Activated naive CD8-positive, alpha-beta T cell treated with anti-CD3 and anti-CD28 coated beads, Interleukin-2, amount 50 U/mL, for 24 hours (primary cell): ENCODE data around the gene ARHGAP15.
A peak's percentile ranks its signal among the peaks of the same experiment; 100 is the strongest.

Source experiments
- ATAC-seq: fragments of 150-1000 bp; cut with Tn5 transposase; one replicate; pipeline ENCODE4 v1.10.0; 2021
- DNase-seq: peaks from one replicate; pipeline ENCODE4 v3.0.0; 2021
- H3K27ac Mint-ChIP-seq: one replicate; pipeline ENCODE4 v1.8.0; 2021; ENCODE audit warnings: mild to moderate bottlenecking, mixed read lengths
- H3K27me3 Mint-ChIP-seq: one replicate; pipeline ENCODE4 v1.8.0; 2021; ENCODE audit warnings: mixed read lengths
- H3K36me3 Mint-ChIP-seq: one replicate; pipeline ENCODE4 v1.8.0; 2021; ENCODE audit warnings: low read depth, mixed read lengths
- H3K4me1 Mint-ChIP-seq: one replicate; pipeline ENCODE4 v1.8.0; 2021; ENCODE audit warnings: mixed read lengths
- H3K4me3 Mint-ChIP-seq: one replicate; pipeline ENCODE4 v1.8.0; 2021; ENCODE audit warnings: mild to moderate bottlenecking, moderate library complexity, mixed read lengths
- H3K9me3 Mint-ChIP-seq: one replicate; pipeline ENCODE4 v1.8.0; 2021; ENCODE audit warnings: mixed read lengths

ARHGAP15 gene

DNA sequence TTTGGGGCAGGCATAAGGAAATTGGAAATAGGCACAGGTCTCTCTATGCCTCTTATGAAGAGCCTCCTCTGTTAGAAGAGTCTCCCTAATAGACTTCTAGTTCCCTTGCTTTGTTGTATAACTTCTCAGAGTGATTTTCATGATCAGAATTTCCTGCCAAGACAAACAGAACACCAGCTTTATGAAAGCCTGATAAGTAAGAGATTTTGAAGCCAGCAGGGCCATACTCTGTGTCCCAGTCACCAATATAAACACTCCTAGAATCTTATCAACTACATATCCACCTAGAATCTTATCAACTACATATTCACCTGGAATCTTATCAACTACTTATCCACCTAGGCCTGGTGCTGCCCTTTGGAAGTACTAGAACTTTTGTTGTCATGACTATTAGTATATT lies 579.5 kb downstream of the ARHGAP15 start:
- Mint-ChIP-seq H3K27ac (no peak overlapping the region), H3K4me1 (peaks cover 17% of the 10 kb centered on the region), H3K27me3 (no peaks in the 10 kb centered on the region), H3K9me3 (peaks cover 47% of the 10 kb centered on the region), H3K36me3 (peaks cover 88% of the 10 kb centered on the region), H3K4me3 (no peak overlapping the region)
- DNase-seq (no peak), ATAC-seq (no peak)

GRCh38 chr2:143710196-143710595 lies 581.0 kb downstream of the ARHGAP15 start:
- DNase-seq (no peak), ATAC-seq (no peak)
- peaks cover 43% of the 10 kb centered on the region for H3K9me3 Mint-ChIP-seq
- H3K4me3 Mint-ChIP-seq, result no peak overlapping the region
- no peaks in the 10 kb centered on the region for H3K27me3 Mint-ChIP-seq
- peaks cover 81% of the 10 kb centered on the region for H3K36me3 Mint-ChIP-seq
- H3K27ac Mint-ChIP-seq, result no peak overlapping the region
- H3K4me1 Mint-ChIP-seq, result peaks cover 4% of the 10 kb centered on the region

DNA sequence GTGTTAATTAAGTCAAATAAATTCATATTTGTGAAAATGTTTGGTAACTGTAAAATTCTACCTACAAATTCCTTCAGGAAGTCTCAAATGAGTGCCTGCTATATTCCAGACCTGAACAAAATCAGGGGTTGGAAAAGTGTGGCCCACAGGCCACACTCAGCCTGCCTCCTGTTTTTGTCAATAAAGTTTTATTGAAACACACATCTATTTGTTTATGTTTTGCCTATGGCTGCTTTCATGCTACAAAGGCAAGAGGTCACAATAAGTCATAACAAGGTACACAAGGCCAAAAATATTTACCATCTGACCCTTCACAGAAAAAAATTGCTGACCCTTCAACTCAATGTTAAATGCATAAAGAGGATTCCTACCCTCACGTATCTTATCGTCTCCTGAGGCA lies 581.7 kb downstream of the ARHGAP15 start:
- Mint-ChIP-seq H3K4me3 (no peak overlapping the region), H3K27ac (no peak overlapping the region), H3K4me1 (peaks cover 2% of the 10 kb centered on the region), H3K9me3 (peaks cover 43% of the 10 kb centered on the region), H3K27me3 (no peaks in the 10 kb centered on the region), H3K36me3 (peaks cover 76% of the 10 kb centered on the region)
- ATAC-seq, result no peak
- DNase-seq, result no peak

- Mint-ChIP-seq H3K4me3 (no peak overlapping the region), H3K27ac (no peak overlapping the region), H3K36me3 (peaks cover 41% of the 10 kb centered on the region), H3K27me3 (no peaks in the 10 kb centered on the region), H3K4me1 (peaks cover 6% of the 10 kb centered on the region), H3K9me3 (peaks cover 10% of the 10 kb centered on the region)
- DNase-seq, result no peak
- ATAC-seq, result no peak
Observed at GRCh38 chr2:143716522-143716921, 587.3 kb downstream of the ARHGAP15 start.

DNA sequence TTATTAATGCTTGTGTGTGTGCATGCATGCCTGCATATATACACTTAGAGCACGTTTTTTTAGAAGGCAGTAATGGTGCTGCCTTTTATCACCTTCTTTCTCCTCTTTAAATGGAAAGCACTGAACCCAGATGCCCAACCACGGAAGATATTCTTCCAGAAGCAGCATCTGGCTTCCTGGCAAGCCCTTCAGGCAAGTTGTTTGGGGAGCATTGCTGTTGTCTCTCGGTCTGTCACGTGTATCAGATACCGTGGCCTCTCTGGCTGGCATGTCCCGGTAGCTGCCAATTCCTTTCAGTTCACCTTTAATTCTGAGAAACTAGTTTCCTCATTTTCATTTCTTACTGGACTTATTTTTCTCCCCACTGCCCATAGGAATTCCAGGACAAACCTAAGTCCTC lies 587.8 kb downstream of the ARHGAP15 start:
- Mint-ChIP-seq H3K9me3 (peaks cover 5% of the 10 kb centered on the region), H3K36me3 (peaks cover 36% of the 10 kb centered on the region), H3K4me1 (peaks cover 6% of the 10 kb centered on the region), H3K4me3 (no peak overlapping the region), H3K27me3 (no peaks in the 10 kb centered on the region), H3K27ac (no peak overlapping the region)
- ATAC-seq (no peak), DNase-seq (no peak)

DNA sequence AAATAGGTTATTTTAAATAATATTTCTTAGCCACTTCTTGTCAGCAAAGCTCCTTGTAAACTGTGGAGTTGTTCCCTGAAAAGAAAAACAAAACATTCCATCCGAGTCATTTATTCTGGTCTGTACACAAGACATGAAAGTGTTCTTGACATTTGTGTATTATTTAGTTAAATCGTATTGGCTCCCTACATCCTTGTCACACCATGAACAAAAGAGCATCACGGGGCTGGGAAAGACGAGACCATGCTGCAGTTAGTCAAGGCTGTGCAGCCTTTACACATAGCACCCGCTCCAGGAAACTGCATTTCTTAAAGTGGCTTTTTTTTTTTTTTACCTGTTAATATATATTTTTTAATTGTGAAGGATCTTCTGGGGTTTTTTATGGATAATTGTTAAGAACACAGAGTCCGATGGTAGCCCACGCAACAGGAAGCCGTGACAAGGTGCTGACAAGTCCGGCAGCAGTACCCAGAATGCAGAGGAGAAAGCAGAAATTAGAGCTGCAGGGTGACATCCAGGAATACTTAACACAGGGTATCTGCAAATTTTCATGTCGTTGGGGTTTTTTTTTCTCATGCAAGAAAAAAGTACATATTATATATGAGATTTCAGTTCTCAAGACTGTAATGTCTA lies 588.4 kb downstream of the ARHGAP15 start:
- no peak overlapping the region for H3K4me3 Mint-ChIP-seq
- no peak for ATAC-seq
- peaks cover 6% of the 10 kb centered on the region for H3K4me1 Mint-ChIP-seq
- H3K27me3 Mint-ChIP-seq, result no peaks in the 10 kb centered on the region
- no peak for DNase-seq
- peaks cover 34% of the 10 kb centered on the region for H3K36me3 Mint-ChIP-seq
- H3K27ac Mint-ChIP-seq, result no peak overlapping the region
- no peaks in the 10 kb centered on the region for H3K9me3 Mint-ChIP-seq

DNA sequence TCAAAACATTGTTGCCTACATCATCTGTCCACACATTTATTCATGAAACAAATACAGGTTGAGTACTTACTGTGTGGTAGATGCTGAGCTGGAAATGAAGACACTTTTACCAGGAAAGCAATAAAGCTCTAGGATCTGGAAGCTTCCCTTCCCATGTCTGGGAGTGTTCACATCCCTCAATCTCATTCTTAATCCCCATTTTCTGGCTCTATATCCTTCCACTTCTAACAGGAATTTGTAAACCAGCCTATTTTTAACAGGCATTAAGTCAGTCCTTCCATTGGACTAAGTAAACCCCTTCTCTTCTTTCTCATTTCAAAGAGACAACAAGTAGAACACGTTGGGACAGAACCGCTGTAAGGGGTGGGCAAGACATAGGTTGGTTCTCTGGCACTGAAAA lies 589.5 kb downstream of the ARHGAP15 start:
- DNase-seq (no peak), ATAC-seq (no peak)
- peaks cover 6% of the 10 kb centered on the region for H3K4me1 Mint-ChIP-seq
- no peaks in the 10 kb centered on the region for H3K9me3 Mint-ChIP-seq
- peaks cover 24% of the 10 kb centered on the region for H3K36me3 Mint-ChIP-seq
- H3K4me3 Mint-ChIP-seq, result no peak overlapping the region
- peak overlapping the region; percentile 49 for H3K27ac Mint-ChIP-seq
- H3K27me3 Mint-ChIP-seq, result no peaks in the 10 kb centered on the region

GRCh38 chr2:143719406-143719805 lies 590.2 kb downstream of the ARHGAP15 start:
- Mint-ChIP-seq H3K9me3 (no peaks in the 10 kb centered on the region), H3K27ac (no peak overlapping the region), H3K4me3 (no peak overlapping the region), H3K27me3 (no peaks in the 10 kb centered on the region), H3K36me3 (peaks cover 24% of the 10 kb centered on the region), H3K4me1 (peaks cover 6% of the 10 kb centered on the region)
- no peak for DNase-seq
- no peak for ATAC-seq

DNA sequence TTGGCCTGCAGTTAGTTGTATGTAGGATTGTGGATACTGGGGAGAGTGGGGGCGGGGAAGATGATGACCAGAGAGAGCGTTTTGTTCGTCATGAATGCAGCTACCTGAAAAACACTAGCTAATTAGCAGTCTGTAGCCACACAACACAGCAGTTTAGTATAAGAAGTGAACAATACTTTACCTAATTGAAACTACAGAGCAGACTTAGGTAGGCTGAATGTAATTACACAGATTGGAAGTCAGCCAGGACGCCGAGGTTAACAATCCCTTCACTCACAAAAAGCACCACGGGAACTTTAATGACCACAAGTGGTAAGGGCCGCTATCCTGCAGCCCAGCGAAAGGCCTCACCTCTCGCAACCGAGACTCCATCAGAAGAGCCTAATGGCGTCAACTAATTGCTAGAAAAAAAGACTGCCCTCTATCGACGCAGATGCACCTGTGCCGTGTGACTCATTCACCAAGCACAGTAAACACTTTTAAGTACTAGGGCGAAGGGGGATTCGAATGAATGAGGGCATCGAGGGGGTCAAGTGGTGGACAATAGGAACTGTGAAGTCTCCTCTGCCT lies 591.0 kb downstream of the ARHGAP15 start:
- H3K36me3 Mint-ChIP-seq, result peaks cover 20% of the 10 kb centered on the region

GRCh38 chr2:143725400-143725799 lies 596.2 kb downstream of the ARHGAP15 start:
- Mint-ChIP-seq H3K4me1 (peaks cover 33% of the 10 kb centered on the region), H3K27ac (no peak overlapping the region), H3K36me3 (peaks cover 4% of the 10 kb centered on the region), H3K4me3 (no peak overlapping the region), H3K27me3 (no peaks in the 10 kb centered on the region), H3K9me3 (no peaks in the 10 kb centered on the region)
- DNase-seq (no peak), ATAC-seq (no peak)

More for the DNA sequence above, 591.0 kb downstream of the ARHGAP15 start:
- peaks cover 6% of the 10 kb centered on the region for H3K4me1 Mint-ChIP-seq
- H3K27me3 Mint-ChIP-seq, result no peaks in the 10 kb centered on the region
- H3K4me3 Mint-ChIP-seq, result no peak overlapping the region
- no peaks in the 10 kb centered on the region for H3K9me3 Mint-ChIP-seq
- no peak for DNase-seq
- no peak overlapping the region for H3K27ac Mint-ChIP-seq
- ATAC-seq, result no peak

GRCh38 chr2:143726151-143726845 lies 597.1 kb downstream of the ARHGAP15 start:
- H3K27me3 Mint-ChIP-seq, result no peaks in the 10 kb centered on the region
- no peak overlapping the region for H3K4me3 Mint-ChIP-seq
- ATAC-seq, result no peak
- H3K4me1 Mint-ChIP-seq, result peaks cover 41% of the 10 kb centered on the region
- DNase-seq, result no peak
- H3K36me3 Mint-ChIP-seq, result peaks cover 4% of the 10 kb centered on the region
- H3K9me3 Mint-ChIP-seq, result no peaks in the 10 kb centered on the region
- no peak overlapping the region for H3K27ac Mint-ChIP-seq

DNA sequence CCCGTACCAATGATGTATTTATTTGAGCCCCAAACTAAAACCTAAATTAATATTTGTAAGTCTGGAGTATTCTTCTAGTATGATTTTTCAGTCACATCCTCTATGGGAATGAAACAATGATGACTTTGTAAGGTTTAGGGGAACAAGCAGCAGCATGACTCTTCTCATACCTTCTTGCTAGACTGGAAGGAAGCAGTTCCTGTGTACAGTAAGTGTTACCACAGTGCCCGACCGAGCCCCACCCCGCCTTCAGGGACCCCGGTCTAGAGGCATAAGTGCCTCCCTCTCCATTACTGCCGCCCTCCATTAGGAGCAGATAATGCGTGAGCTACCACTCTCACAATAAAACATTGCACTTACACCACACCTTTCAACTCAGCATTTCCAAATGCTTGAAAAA lies 599.3 kb downstream of the ARHGAP15 start:
- DNase-seq, result no peak
- no peak overlapping the region for H3K27ac Mint-ChIP-seq
- ATAC-seq, result no peak

DNA sequence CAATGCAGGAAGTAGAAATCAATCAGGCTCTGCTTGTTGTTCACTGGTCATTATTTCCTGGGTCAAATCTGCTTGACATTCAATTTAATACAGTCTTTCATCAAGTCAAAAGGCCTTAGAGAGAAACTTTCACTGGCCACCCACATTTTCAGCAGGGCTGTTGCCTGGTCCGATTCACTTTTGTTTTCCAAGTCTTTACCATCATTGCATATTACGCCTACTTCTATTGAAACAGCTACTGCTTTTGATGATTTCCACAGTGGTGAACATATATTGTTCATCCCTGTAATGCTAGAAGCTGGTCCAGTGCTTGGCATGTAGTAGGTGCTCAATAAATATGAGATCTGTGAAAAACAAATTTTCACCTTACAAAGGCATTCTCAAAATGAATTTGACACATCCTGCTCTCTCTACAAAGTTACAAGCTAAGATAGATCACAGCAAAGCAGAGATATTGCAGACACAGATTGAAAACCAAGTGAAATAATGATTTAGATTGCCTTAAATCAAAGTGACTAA lies 600.1 kb downstream of the ARHGAP15 start:
- H3K27me3 Mint-ChIP-seq, result no peaks in the 10 kb centered on the region
- no peak overlapping the region for H3K4me3 Mint-ChIP-seq
- peaks cover 2% of the 10 kb centered on the region for H3K36me3 Mint-ChIP-seq
- H3K27ac Mint-ChIP-seq, result peak overlapping the region; percentile 57
- DNase-seq, result no peak
- no peak for ATAC-seq
- no peaks in the 10 kb centered on the region for H3K9me3 Mint-ChIP-seq
- peaks cover 50% of the 10 kb centered on the region for H3K4me1 Mint-ChIP-seq

More for the DNA sequence above, 599.3 kb downstream of the ARHGAP15 start:
- H3K27me3 Mint-ChIP-seq, result no peaks in the 10 kb centered on the region
- no peaks in the 10 kb centered on the region for H3K9me3 Mint-ChIP-seq
- peaks cover under 1% of the 10 kb centered on the region for H3K36me3 Mint-ChIP-seq
- H3K4me3 Mint-ChIP-seq, result no peak overlapping the region
- H3K4me1 Mint-ChIP-seq, result peaks cover 50% of the 10 kb centered on the region

DNA sequence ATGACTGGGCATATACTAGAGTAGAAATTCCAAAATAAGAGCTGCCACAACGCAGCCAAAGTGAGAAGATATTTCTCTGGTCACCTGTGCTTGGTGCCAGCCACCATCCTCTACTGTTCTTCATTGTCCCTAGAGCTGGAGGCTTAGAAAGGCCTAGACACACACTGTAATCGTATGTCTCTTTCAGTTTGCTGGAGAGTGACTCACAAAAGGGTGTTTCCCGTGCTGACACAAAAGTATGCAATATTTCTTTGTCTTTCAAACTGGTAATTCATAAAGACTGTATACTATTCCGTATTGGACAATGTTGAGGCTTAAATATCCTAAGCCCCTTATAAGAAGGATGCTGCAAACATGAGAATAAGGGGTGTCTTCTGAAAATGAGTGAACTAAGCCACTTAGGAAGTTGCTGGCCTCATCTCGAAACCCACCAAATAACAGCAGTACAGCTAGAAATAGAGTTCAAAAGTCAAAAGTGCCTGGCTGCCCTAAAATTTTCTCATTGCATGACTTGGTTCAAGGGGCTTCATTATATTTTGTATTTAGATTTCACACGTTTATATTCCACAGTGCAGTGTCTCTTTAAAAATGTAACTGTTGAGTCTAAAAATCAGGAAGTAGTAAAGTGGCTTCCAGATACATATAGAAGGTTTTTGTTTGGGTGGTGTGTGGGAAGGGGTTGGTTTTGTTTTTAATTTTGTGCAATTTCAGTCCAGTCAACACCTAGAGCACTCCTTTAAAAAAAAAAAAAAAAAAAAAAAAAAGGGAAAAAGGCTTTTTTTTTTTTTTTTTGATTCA lies 601.1 kb downstream of the ARHGAP15 start:
- H3K27me3 Mint-ChIP-seq, result no peaks in the 10 kb centered on the region
- ATAC-seq, result peak; percentile 84
- H3K36me3 Mint-ChIP-seq, result peaks cover 2% of the 10 kb centered on the region
- peaks cover 48% of the 10 kb centered on the region for H3K4me1 Mint-ChIP-seq
- peak; percentile 9 for DNase-seq
- H3K9me3 Mint-ChIP-seq, result no peaks in the 10 kb centered on the region
- peak overlapping the region; percentile 28 for H3K4me3 Mint-ChIP-seq
- peak overlapping the region; percentile 57 for H3K27ac Mint-ChIP-seq
